OCI-LY3 (cell line): ENCODE data around the gene KRT13.

ENCODE experiments used
- H2AFZ ChIP-seq: fragments of 200-600, 300-600 bp; shearing (Covaris generic); 2 replicates; pipeline ENCODE4 v1.6.0; 2014; ENCODE audit warnings: antibody characterized with exemption, low read depth, low read length
- H3K27ac ChIP-seq: fragments of 200-600, 300-600 bp; sonication (generic); 2 replicates; pipeline ENCODE4 v1.5.1; 2014; ENCODE audit warnings: mild to moderate bottlenecking, low read length, moderate library complexity, mixed read lengths
- H3K27me3 ChIP-seq: fragments of 200-600, 300-600 bp; sonication (generic); 2 replicates; pipeline ENCODE4 v1.6.1; 2014; ENCODE audit warnings: low read depth, low read length, mixed read lengths
- H3K36me3 ChIP-seq: fragments of 200-600, 300-600 bp; sonication (generic); replicated peaks from 2 replicates; pipeline ENCODE3; 2014; ENCODE audit warnings: low read depth, low read length, mixed read lengths
- H3K4me1 ChIP-seq: fragments of 300-600, 200-600 bp; sonication (generic); 2 replicates; pipeline ENCODE4 v1.6.1; 2014; ENCODE audit warnings: low read length, mixed read lengths
- H3K4me2 ChIP-seq: fragments of 200-600, 300-600 bp; sonication (generic); 2 replicates; pipeline ENCODE4 v1.6.1; 2014; ENCODE audit warnings: low read length, mixed read lengths
- H3K4me3 ChIP-seq: fragments of 300-600, 200-600 bp; sonication (generic); 2 replicates; pipeline ENCODE4 v1.5.1; 2014; ENCODE audit warnings: antibody characterized with exemption, mild to moderate bottlenecking, low read length, moderate library complexity
- H3K79me2 ChIP-seq: fragments of 300-600, 200-600 bp; shearing (Covaris generic); 2 replicates; pipeline ENCODE4 v1.6.1; 2014; ENCODE audit warnings: mild to moderate bottlenecking, low read length, mixed read lengths
- H3K9ac ChIP-seq: fragments of 300-600, 200-600 bp; shearing (Covaris generic); 2 replicates; pipeline ENCODE4 v1.6.0; 2014; ENCODE audit warnings: mild to moderate bottlenecking, low read length, moderate library complexity
- H3K9me3 ChIP-seq: fragments of 200-600, 300-600 bp; shearing (Covaris generic); 2 replicates; pipeline ENCODE4 v1.6.1; 2014; ENCODE audit warnings: low read length, mixed read lengths; ENCODE audit not compliant: insufficient read depth
- H4K20me1 ChIP-seq: fragments of 200-600, 300-600 bp; sonication (generic); 2 replicates; pipeline ENCODE4 v1.6.1; 2016; ENCODE audit warnings: low read length, mixed read lengths; ENCODE audit not compliant: insufficient read depth
- CTCF ChIP-seq: fragments of 200-600, 300-600 bp; sonication (generic); IDR thresholded peaks from 2 replicates; pipeline ENCODE4 v1.5.1; 2014; ENCODE audit warnings: antibody characterized with exemption, low read length, low read depth
- EZH2phosphoT487 ChIP-seq: fragments of 200-600 bp; shearing (Covaris generic); IDR thresholded peaks from 2 replicates; pipeline ENCODE4 v1.6.1; 2018; ENCODE audit warnings: antibody characterized with exemption, mixed run types, low read depth

KRT13 gene

GRCh38 chr17:41537614-41537954 is 32.2 kb upstream of the KRT13 start:
- H2AFZ ChIP-seq = no peak overlapping the region
- H3K79me2 ChIP-seq = no peaks in the 10 kb centered on the region
- H3K4me1 ChIP-seq = peaks cover 8% of the 10 kb centered on the region; the same call in 1 of the 2 replicates
- no peak overlapping the region for H3K4me3 ChIP-seq
- H3K36me3 ChIP-seq = no peaks in the 10 kb centered on the region
- no peaks in the 10 kb centered on the region for H3K9me3 ChIP-seq
- no peak for TF ChIP-seq CTCF
- no peaks in the 10 kb centered on the region for H4K20me1 ChIP-seq
- H3K27me3 ChIP-seq = 0 out of 2 replicates have a peak, but pooled peaks cover under 1% of the 10 kb centered on the region
- no peak overlapping the region for H3K9ac ChIP-seq
- H3K4me2 ChIP-seq = no peak overlapping the region
- H3K27ac ChIP-seq = no peak overlapping the region

DNA sequence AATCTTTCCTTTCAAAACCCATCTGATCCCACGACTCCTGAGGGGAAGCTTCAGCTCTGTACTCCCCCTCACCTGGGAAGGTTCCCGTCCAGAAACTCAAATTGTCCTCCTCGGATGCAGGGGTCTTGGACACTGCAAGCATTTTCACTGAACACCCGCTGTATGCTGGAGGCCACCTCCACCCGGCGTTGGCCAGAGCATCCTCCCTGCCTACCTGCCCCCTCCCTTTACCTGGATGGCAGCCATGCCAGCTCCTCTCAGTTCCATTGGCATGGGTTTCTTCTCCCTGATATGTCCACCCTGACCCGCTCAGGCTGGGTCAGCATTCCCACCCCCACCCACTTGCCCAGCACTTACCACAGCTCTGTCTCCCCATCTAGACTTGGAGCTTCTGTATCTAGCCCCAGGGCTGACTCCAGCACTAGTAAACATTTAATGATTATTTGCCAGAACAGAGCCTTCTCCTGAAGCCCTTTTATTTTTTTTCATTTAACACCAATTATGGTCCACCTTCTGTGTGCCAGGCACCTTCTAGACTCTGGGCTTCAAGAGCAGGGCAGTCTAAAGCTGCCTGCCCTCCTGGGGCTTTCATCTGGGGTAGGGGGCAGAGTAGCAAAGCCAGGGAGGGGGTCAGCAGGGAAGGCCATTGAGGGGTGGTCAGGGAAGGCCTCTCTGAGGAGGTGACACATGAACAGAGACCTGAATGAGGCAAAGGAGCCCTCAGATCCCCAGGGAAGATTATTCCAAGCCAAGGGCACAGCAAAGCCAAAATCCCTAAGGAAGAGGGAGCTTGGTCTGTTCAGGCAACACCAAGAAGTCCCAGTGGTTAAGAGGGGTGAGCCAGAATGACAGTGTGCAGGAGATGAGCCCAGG is 31.6 kb upstream of the KRT13 start:
- H3K27me3 ChIP-seq = peaks cover 6% of the 10 kb centered on the region; the same call in 1 of the 2 replicates
- H3K9ac ChIP-seq = no peak overlapping the region
- H3K79me2 ChIP-seq = no peaks in the 10 kb centered on the region
- no peak overlapping the region for H2AFZ ChIP-seq
- H4K20me1 ChIP-seq = no peaks in the 10 kb centered on the region
- peaks cover 8% of the 10 kb centered on the region; the same call in 1 of the 2 replicates for H3K4me1 ChIP-seq
- no peak overlapping the region for H3K4me2 ChIP-seq
- H3K9me3 ChIP-seq = no peaks in the 10 kb centered on the region
- no peaks in the 10 kb centered on the region for H3K36me3 ChIP-seq
- H3K27ac ChIP-seq = no peak overlapping the region
- H3K4me3 ChIP-seq = no peak overlapping the region
- no peak for TF ChIP-seq EZH2phosphoT487
- no peak for TF ChIP-seq CTCF

- Histone ChIP-seq H2AFZ (no peak overlapping the region), H3K4me3 (no peak overlapping the region), H3K9ac (no peak overlapping the region)
These were observed 30.5 kb upstream of the KRT13 start for GRCh38 chr17:41535764-41536481.

More at GRCh38 chr17:41535764-41536481, 30.5 kb upstream of the KRT13 start:
- TF ChIP-seq CTCF (no peak), EZH2phosphoT487 (no peak)
- Histone ChIP-seq H3K36me3 (no peaks in the 10 kb centered on the region), H3K4me1 (peaks cover 8% of the 10 kb centered on the region; the same call in 1 of the 2 replicates), H3K9me3 (no peaks in the 10 kb centered on the region), H3K79me2 (no peaks in the 10 kb centered on the region), H3K27me3 (peaks cover 14% of the 10 kb centered on the region; the same call in 1 of the 2 replicates), H4K20me1 (no peaks in the 10 kb centered on the region), H3K4me2 (no peak overlapping the region), H3K27ac (no peak overlapping the region)
